H7 (cell line): Measurements from ENCODE around the gene MTA3. TPM values are rescaled to one million over a fixed set of nuclear protein-coding genes. Genes with fewer than 3 reads are reported as not detected.
A peak's percentile ranks its signal among the peaks of the same experiment; 100 is the strongest.

Experiments used
- DNase-seq: peaks from one replicate; pipeline ENCODE4 v3.0.0; 2012
- H3K27me3 ChIP-seq: 2 replicates; pipeline ENCODE4 v1.6.0; 2011; ENCODE audit warnings: mild to moderate bottlenecking, low read length; ENCODE audit not compliant: control insufficient read depth, insufficient read depth
- H3K36me3 ChIP-seq: replicated peaks from 2 replicates; pipeline ENCODE4 v1.5.1; 2011; ENCODE audit warnings: low read length; ENCODE audit not compliant: control insufficient read depth, insufficient read depth
- H3K4me3 ChIP-seq: 2 replicates; pipeline ENCODE4 v1.5.1; 2011; ENCODE audit warnings: low read depth, mild to moderate bottlenecking, control low read depth, low read length, moderate library complexity; ENCODE audit not compliant: insufficient read depth
- total RNA-seq: library from RNA; depleted of rRNA; stranded (reverse); fragments of >200 nt; shearing (Covaris generic); gene quantifications from 2 replicates; pipeline ENCODE4 v1.2.3, GENCODE V29; 2014

MTA3 gene
- total RNA-seq, 1 experiment from 2014 or later, result 51.8 TPM

- Histone ChIP-seq H3K27me3 (no peaks in the 10 kb centered on the region), H3K4me3 (no peak overlapping the region), H3K36me3 (no peaks in the 10 kb centered on the region; the same call in 1 of the 2 replicates)
- DNase-seq, result peak; percentile 65
Measured at GRCh38 chr2:42768706-42769256, 200.3 kb downstream of the MTA3 start.

GRCh38 chr2:42769583-42770287 is 201.3 kb downstream of the MTA3 start:
- Histone ChIP-seq H3K36me3 (no peaks in the 10 kb centered on the region; the same call in 1 of the 2 replicates), H3K4me3 (no peak overlapping the region), H3K27me3 (no peaks in the 10 kb centered on the region)
- DNase-seq, result peak; percentile 25

DNA sequence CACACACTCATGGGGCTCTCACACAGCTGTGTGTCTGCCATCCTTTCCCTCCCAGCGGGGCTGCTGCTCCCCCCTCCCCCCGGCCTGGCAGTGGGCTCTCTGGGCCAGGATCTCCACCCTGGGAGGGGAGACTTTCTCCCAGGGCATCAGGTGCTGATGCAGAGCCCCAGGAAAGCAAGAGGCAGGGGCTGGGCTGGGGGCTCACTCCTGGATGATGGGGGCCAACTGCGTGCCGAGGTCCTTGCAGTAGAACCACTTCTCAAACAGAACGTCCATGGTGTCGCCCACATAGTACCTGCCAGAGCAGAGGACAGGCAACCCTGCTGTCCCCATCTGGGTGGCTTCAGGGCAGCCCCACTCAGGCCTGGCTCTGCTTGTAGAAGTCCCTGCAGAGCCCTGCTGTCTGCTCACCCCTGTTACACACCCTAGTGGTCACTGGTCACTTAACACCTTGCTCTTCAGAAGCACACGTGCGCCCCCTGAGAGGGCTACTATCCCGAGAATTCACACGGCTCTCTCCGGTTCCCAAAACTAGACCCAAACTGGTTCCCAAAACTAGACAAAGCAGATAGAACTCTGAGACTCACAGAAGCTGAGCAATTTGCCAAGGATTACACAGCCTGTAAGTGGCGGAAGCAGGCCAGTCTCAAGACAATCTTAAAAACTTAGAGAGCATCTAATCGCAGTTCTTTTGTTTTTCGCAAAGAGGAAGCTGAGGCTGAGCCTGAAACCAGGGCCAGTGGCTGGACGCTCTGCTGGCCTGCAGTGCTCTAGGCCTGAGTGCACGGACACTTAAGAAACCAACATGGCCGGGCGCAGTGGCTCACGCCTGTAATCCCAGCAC is 202.1 kb downstream of the MTA3 start:
- no peak overlapping the region for H3K4me3 ChIP-seq
- no peaks in the 10 kb centered on the region for H3K27me3 ChIP-seq
- H3K36me3 ChIP-seq, result no peaks in the 10 kb centered on the region; the same call in 1 of the 2 replicates
- peak; percentile 94 for DNase-seq

GRCh38 chr2:42771546-42772153 is 203.2 kb downstream of the MTA3 start:
- no peaks in the 10 kb centered on the region for H3K27me3 ChIP-seq
- peak; percentile 26 for DNase-seq
- H3K4me3 ChIP-seq, result no peak overlapping the region
- no peaks in the 10 kb centered on the region; the same call in 1 of the 2 replicates for H3K36me3 ChIP-seq

GRCh38 chr2:42775186-42775585 is 206.8 kb downstream of the MTA3 start:
- H3K36me3 ChIP-seq, result no peaks in the 10 kb centered on the region
- H3K4me3 ChIP-seq, result no peak overlapping the region
- H3K27me3 ChIP-seq, result no peaks in the 10 kb centered on the region
- no peak for DNase-seq

DNA sequence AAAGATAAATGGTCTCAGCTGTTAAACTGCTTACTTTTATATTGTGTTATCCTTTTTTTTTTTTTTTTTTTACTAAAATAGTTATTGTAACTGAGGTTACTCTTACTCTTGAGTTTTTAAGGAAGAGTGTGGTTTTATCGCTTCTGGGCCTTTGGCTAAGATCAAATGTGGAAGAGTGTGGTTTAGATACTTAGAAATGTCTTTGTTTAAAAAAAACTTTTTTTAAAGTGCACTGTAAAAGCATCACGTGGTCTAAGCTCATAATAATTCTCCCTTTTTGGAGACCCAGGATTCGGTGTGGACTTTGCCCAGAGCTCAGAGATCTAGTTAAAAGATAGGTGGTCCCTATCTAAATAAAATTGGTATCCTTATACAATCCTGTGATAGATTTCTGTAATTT is 207.4 kb downstream of the MTA3 start:
- no peak for DNase-seq

GRCh38 chr2:42777883-42778805 is 209.7 kb downstream of the MTA3 start:
- H3K27me3 ChIP-seq, result no peaks in the 10 kb centered on the region
- no peaks in the 10 kb centered on the region for H3K36me3 ChIP-seq
- no peak for DNase-seq
- H3K4me3 ChIP-seq, result no peak overlapping the region

More for the DNA sequence above, 207.4 kb downstream of the MTA3 start:
- Histone ChIP-seq H3K27me3 (no peaks in the 10 kb centered on the region), H3K36me3 (no peaks in the 10 kb centered on the region), H3K4me3 (no peak overlapping the region)

DNA sequence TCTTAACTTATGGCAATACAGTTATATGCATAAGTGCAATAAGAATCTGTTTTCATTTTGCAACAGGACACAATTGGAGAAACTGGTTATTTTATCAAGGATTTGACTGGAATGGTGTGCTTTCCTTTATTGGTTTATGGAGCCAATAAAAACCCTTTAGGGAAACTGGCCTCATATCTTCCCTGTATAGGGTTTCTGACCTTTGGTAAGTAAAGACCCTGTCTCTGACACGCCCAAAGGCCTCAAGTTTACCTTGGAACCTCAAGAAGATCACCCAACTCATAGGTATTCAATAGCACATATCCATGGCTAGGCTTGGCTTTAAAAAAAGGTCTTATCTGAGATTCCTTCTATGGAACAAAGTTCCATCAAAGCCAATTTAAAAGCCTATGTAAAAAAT is 212.7 kb downstream of the MTA3 start:
- H3K27me3 ChIP-seq, result no peaks in the 10 kb centered on the region
- no peaks in the 10 kb centered on the region for H3K36me3 ChIP-seq
- DNase-seq, result no peak
- no peak overlapping the region for H3K4me3 ChIP-seq

DNA sequence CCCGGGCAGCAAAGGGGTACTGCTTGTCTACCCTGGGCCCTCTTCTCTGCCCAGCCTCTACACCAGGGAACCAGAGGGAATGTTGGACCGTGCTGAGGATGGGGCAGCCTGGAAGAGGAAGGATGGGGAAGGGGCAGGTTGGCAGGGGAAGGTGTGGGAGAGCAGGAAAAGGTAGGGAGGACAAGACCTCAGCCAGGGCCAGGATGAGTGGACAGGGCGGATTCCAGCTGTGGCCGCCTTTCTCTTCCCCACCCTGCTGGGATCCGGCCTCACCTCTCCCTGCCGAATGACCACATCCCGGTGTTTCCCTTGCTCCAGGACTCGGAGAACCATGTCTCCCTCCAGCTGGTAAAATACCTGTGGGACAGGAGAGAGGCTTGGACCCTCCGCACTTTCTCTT is 215.1 kb downstream of the MTA3 start:
- Histone ChIP-seq H3K27me3 (no peaks in the 10 kb centered on the region), H3K36me3 (no peaks in the 10 kb centered on the region), H3K4me3 (no peak overlapping the region)
- no peak for DNase-seq

DNA sequence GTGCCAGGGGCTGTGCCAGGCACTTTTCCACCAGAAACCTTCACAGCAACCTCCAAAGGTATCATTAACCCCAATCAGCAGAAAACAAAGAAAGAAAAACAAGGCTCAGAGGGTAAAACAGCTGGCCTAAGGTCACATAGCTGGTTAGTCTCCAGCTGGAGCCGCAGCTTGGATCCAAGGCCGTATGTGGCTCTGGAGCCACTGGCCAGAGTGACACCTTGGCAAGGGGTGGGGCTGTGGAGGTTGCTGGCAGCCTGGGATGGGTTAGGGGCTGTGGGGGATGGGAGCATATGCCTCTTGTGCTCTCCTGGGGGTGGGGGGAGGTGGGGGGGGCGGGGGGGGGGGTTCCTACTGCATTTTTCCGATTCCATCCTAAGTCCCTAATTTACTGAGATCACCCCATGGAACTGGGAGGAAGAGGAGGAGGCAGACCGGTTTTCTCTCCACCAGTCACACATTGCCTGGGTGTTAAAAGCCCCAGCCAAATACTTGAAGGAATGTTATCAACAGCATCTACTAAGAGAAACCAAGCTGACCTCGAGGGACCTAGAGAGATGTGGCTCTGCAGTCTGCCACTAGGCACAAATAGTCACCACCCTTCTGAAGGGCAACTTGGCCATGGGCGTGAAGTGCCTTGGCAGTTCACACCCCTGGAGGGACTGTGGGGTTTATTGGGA is 215.9 kb downstream of the MTA3 start:
- Histone ChIP-seq H3K36me3 (no peaks in the 10 kb centered on the region), H3K27me3 (no peaks in the 10 kb centered on the region), H3K4me3 (no peak overlapping the region)
- peak; percentile 42 for DNase-seq

DNA sequence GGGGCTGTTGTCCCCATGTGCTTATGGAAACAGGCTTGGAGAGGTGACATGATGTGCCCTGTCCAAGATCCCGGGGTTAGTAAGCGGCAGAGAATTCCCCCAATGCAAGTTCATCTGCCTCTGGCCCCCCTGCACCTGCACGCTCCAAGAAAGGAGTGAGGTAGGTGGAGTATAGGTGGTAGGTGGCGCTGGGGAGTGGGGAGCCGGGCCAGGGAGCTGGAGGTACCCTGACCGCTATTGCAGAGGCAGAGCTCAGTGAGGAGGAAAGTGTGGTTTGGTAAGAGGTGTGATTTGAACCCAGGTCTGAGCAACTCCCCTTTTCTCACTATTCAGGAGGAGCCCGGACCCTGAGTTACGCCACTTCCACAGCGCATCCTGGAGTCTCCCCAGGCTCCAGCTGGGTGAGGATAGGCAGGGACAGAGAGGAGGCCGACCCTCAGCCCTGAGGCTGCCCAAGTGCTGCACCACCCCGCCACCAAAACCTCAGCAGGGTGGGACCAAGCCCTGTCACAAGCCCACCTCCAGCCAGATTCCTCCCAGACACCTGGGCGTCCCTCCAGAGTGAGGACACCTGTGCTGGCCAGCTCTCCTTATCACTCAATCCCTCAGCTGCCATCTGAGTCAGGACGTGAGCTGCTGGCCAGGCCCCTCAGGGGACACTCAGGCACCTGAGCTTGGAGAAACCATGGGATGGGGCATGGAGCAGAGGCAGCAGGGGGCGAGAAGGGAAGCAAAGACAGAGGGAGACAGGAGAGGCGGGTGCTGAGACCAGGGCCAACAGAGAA is 218.3 kb downstream of the MTA3 start:
- DNase-seq, result peak; percentile 63
- H3K4me3 ChIP-seq, result no peak overlapping the region
- H3K27me3 ChIP-seq, result peaks cover 4% of the 10 kb centered on the region
- no peaks in the 10 kb centered on the region for H3K36me3 ChIP-seq

- no peaks in the 10 kb centered on the region for H3K36me3 ChIP-seq
Measured at GRCh38 chr2:42787424-42787787, 219.0 kb downstream of the MTA3 start.

More at GRCh38 chr2:42787424-42787787, 219.0 kb downstream of the MTA3 start:
- Histone ChIP-seq H3K27me3 (peaks cover 8% of the 10 kb centered on the region), H3K4me3 (no peak overlapping the region)
- no peak for DNase-seq
